Stimulated activated CD8-positive, alpha-beta memory T cell treated with anti-CD3 and anti-CD28 coated beads, Interleukin-4, amount 100 ng/mL, for 48 hours (primary cell): ENCODE results near the gene SH3RF3.

Experiments
- DNase-seq: peaks from one replicate; pipeline ENCODE4 v3.0.0-alpha.2; 2020

SH3RF3 gene

GRCh38 chr2:109295070-109295780 lies 166.2 kb downstream of the SH3RF3 start:
- DNase-seq = no peak

GRCh38 chr2:109295781-109296117 lies 166.7 kb downstream of the SH3RF3 start:
- no peak for DNase-seq

DNA sequence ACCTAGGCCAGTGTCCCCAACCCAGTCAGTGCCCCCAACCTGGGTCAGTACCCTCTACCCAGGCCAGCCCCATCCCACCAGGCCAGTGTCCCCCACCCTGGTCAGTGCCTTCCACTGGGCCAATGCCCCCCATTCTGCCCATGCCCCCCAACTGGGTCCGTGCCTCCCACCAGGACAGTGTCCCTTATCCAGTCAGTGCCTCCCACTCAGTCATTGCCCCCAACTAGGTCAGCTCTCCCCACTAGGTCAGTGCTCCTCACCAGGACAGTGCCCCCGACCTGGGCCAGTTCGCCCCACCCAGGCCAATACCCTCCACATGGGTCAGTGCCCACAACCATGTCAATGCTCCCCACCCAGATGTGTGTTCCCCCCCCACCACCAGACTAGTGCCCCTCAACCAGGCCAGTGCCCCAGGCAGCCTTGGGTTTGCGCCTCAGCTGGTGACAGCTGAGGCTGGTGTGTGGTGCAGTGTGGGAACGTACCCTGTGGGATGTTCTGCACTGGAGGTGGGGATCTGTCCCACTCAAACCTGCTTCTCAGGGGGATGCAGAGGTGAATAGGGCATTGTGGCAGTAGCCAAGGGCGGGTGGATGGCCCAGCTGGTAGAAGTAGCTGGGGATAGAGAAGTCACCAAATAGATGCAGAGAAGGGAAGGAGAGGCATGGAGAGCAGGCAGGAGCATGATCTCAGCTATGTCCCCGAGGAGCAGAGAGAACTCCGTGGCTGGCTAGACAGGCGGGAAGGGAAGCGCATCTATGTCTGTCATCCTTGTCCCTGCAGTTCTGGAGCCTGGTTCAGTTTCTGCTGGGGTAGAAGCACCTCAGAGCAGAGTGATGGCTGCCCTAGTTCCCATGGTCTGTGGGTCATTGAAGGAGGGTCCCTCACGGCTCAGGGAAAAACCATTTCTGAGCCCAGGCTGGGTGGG lies 168.8 kb downstream of the SH3RF3 start:
- no peak for DNase-seq

DNA sequence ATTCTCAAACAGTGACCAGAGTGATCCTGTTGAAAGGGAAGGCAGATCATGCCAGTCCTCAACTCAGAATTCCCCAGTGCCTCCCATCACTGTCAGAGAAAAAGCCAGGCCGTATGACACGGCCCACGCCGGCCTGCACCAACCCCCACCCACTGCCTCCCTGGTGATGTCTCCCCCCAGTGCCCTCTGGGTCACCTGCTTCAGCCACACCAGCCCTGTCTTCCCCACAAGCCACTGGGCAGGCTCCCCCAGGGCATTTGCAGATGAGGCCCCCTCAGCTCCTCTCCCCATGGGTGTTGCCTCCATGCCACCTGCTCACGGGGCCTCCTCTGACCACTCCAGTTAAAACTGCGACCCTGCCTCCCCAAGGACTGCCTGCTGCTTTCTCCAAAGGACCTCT lies 169.8 kb downstream of the SH3RF3 start:
- DNase-seq = no peak

DNA sequence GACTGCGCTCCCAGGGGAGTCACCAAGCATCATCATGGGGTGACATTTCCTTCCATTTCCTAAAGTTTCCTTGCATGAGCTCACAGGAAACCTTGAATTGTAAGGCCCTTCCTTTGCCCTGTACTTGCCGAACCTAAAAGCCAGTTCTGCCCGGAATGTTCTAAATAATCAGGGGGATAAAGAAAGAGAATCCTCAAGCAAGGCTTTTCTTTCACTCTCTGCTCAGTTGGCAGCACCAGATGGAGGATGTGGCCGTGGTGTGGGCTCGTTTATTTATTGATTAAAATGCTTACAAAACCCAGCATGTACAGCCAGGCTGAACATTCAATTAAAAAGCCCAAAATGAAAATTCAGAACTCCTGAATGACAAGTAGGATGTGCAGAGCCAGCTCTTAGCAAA lies 170.5 kb downstream of the SH3RF3 start:
- DNase-seq = no peak

GRCh38 chr2:109300582-109300981 lies 171.6 kb downstream of the SH3RF3 start:
- DNase-seq = no peak

DNA sequence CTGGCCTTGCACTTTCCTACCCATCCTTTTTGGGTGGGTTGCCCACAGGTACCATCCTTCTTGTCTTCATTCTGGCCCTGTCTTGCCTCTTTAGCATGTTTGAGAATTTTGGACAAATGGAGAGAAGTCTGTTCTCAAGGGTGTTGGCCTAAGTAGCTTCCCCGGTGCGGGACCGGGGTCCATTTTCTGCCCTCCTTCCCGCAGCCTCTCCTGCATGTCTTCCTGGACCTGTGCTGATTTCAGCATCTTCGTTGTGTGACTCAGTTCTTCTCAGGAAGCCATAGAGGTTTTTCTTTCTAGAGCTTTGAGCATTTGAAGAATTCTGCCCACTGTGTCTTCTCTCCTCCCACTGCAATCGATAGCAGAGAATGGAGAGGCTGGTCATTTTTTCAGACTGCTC lies 172.7 kb downstream of the SH3RF3 start:
- no peak for DNase-seq

- DNase-seq = no peak
These were observed 173.3 kb downstream of the SH3RF3 start for GRCh38 chr2:109302319-109302718.

DNA sequence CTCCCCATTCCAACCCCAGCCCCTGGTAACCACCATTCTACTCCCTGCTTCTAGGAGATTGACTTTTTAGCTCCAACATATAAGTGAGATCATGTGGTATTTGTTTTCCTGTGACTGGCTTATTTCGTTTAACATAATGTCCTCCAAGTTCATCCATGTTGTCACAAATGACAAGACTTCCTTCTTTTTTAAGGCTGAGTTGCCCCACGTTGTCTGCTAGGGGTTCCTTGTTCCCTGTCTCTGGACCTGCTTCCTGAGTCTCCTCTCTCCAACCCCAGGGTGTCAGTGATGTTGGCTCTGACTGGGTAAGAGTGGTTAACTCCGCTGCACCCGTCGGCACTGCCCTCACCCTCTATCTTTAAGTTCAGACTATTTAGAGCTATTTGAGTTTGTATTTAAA lies 175.2 kb downstream of the SH3RF3 start:
- no peak for DNase-seq

DNA sequence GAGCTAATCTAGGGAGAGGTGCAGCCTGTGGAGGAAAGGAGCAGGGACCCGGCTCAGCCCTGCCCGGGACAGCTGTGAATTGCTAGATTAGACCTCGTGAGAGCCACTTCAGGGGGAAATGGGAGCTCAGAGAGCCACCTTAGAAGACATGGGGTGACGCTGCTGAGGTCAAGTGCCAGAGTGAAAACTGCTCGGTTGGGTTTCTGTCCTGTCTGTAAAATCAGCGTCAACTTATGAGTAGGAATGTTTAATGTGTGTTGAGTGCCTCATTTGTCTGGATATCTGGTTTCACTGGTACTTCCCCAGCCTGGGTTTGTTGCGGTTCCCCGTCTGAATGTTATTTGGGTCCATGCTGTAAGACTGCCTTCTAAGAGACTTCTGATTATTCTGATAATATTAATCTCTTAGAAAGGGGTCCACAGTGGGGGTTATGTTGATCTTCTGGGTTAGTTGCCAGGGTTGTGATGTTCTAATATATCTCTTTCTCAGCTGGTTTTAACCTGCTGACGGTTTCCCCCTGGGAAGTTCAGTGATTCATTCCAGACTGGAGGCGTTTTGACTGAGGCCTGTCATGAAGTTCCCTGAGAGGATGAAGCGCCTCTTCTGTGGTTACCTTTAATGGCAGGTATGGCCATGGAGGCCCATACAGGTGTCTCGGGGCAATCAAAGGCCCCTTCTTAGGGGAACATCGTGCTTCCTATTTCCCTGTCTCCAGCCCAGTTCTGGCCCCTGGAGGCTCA lies 175.9 kb downstream of the SH3RF3 start:
- no peak for DNase-seq

GRCh38 chr2:109305490-109306167 lies 176.6 kb downstream of the SH3RF3 start:
- DNase-seq = no peak

DNA sequence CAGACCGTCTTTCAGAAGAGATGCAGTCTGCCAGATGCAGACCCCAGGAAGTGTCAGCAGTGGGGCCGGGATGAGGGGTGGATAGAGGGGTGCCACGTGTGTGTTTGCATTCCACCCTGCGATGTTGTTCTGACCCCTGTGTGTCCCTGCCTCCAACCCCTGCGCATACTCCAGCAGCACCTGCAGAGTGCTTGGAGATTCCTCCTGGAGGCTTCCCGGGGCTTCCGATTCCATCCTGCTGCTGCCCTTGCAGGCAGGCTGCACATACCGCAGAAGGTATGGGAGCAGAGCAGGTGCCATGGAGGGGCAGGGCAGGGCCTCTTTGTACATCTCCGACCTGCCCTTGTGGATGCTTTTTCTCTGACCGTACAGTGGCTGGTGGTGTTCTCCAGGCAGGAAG lies 177.2 kb downstream of the SH3RF3 start:
- DNase-seq = no peak

- DNase-seq = no peak
These were observed 182.8 kb downstream of the SH3RF3 start for GRCh38 chr2:109311771-109312170.

DNA sequence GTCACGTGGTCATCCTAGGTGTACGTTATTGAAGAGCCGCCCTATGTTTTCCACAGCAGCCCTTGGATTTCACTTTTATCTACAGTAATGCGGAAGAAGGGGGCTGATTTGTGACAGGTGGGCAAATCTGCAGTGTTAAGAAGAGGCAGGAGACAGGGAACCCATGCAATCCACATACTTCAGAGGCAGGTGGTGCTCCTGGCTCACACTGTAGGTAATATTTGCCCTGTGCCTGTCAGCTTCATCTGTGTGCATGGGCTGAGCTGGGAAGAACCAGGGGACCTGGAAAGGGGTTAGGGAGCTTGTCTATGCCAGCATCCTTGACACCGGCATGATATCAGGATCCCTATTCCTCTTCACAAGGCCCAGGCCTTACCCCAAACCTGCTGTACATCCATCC lies 183.9 kb downstream of the SH3RF3 start:
- no peak for DNase-seq

GRCh38 chr2:109313343-109313742 lies 184.3 kb downstream of the SH3RF3 start:
- DNase-seq = no peak

GRCh38 chr2:109316091-109316490 lies 187.1 kb downstream of the SH3RF3 start:
- no peak for DNase-seq

DNA sequence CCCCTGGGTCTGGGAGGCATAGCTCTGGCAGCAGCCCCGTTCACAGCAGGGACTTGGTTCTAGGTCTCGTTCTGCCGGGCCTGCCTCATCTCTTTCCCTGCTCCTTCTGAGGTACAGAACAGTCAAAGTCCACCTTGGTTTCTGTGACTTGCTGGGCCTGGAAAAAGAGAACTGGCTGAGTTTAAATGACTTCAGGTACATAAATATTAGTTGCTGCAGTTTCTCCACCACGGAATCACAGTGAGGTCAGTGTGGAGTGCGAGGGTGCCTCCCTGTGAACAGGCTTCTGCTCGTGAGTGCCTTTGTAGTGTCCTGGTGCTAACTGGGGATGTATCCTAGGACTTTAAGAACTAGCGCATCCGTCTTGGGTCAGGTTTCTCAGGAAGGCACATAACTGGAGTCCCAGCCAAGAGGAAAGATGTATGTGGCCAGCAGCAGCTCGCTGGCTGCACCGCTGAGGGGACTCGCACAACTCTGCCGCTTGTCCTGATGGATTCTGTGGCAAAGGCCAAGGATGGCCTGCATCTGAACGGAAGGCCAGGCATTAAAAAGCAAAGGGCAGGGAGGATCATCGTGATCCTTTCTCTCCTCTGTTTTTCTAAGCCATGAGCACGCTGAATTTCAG lies 188.6 kb downstream of the SH3RF3 start:
- no peak for DNase-seq

GRCh38 chr2:109318150-109318948 lies 189.3 kb downstream of the SH3RF3 start:
- DNase-seq = no peak

DNA sequence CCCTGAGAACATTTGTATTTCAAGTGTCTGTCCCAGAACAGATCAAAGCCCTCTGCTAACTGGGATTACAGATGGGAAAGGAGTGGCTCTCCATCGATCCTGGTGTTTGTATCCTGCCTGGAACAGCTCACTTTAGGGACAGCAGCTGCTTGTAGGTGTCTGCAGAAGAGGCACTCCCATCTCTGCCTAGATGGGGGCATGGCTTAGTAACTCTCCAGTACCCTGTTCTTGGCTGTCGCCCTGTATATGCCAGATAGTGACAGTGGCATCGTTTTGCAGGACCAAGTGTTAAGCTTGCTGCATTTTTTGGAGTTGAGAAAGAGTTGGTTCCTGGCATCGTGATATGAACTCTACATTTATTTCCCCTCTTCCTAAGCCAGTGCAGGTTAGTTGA lies 189.9 kb downstream of the SH3RF3 start:
- DNase-seq = no peak

DNA sequence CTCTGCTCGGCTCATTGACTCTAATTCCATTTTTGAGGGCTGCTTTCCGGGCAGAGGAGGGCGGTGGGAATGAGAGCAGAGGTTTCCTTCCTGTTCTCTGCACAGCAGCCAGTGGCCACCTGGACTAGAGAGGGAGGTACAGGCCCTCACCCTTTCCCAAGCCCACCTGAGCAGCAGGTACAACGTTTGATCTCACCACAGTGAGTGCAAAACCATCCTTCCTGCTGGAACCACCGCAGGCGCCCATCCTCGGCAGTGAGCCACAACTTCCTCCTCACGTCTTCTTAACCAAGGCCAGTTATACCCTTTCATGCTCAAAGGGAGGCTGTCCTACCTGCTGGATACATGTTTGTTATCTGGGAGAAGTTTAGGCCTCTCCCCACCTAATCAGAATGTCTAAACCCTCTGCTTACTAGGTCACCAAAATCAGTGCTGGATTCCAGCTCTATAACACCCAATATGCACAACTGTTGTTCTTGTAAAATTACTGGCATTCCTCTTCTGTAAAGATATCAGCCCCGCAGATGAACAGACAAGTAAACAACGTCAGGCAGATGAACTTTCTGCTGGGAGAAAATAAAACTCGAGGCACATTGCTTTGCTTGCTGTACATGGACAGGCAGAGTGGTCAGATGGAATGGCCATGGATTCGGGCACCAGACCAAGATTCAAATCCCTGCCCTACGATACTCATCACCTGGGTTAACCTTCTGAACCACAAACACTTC lies 191.4 kb downstream of the SH3RF3 start:
- DNase-seq = no peak

GRCh38 chr2:109321570-109321969 lies 192.6 kb downstream of the SH3RF3 start:
- DNase-seq = no peak
